22Rv1 (cell line): ENCODE results near the gene ADAM30.

Experiments
- H3K27ac ChIP-seq: fragments of 450-650 bp; 2 replicates; pipeline ENCODE4 v1.5.1; 2017
- ZFX ChIP-seq: fragments of 450-650 bp; IDR thresholded peaks from 2 replicates; pipeline ENCODE4 v1.6.1; 2017; ENCODE audit warnings: antibody characterized with exemption, borderline replicate concordance
- TF ChIP-seq, protein P1 (sequence below): fragments of 450-650 bp; IDR thresholded peaks from 2 replicates; pipeline ENCODE4 v1.5.1; 2017; ENCODE audit warnings: mild to moderate bottlenecking

Gene ADAM30

GRCh38 chr1:119908661-119909060, 12.3 kb upstream of the ADAM30 start:
- TF ChIP-seq, protein P1, sequence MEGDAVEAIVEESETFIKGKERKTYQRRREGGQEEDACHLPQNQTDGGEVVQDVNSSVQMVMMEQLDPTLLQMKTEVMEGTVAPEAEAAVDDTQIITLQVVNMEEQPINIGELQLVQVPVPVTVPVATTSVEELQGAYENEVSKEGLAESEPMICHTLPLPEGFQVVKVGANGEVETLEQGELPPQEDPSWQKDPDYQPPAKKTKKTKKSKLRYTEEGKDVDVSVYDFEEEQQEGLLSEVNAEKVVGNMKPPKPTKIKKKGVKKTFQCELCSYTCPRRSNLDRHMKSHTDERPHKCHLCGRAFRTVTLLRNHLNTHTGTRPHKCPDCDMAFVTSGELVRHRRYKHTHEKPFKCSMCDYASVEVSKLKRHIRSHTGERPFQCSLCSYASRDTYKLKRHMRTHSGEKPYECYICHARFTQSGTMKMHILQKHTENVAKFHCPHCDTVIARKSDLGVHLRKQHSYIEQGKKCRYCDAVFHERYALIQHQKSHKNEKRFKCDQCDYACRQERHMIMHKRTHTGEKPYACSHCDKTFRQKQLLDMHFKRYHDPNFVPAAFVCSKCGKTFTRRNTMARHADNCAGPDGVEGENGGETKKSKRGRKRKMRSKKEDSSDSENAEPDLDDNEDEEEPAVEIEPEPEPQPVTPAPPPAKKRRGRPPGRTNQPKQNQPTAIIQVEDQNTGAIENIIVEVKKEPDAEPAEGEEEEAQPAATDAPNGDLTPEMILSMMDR = no peak
- no peak for TF ChIP-seq ZFX
- H3K27ac ChIP-seq = no peak overlapping the region

- no peak overlapping the region for H3K27ac ChIP-seq
- TF ChIP-seq, protein P1 = no peak
- no peak for TF ChIP-seq ZFX
Observed at GRCh38 chr1:119906927-119907652, 10.8 kb upstream of the ADAM30 start.

- H3K27ac ChIP-seq = no peak overlapping the region
- TF ChIP-seq, protein P1 = no peak
- no peak for TF ChIP-seq ZFX
Observed at GRCh38 chr1:119903443-119903835, 7.1 kb upstream of the ADAM30 start.

DNA sequence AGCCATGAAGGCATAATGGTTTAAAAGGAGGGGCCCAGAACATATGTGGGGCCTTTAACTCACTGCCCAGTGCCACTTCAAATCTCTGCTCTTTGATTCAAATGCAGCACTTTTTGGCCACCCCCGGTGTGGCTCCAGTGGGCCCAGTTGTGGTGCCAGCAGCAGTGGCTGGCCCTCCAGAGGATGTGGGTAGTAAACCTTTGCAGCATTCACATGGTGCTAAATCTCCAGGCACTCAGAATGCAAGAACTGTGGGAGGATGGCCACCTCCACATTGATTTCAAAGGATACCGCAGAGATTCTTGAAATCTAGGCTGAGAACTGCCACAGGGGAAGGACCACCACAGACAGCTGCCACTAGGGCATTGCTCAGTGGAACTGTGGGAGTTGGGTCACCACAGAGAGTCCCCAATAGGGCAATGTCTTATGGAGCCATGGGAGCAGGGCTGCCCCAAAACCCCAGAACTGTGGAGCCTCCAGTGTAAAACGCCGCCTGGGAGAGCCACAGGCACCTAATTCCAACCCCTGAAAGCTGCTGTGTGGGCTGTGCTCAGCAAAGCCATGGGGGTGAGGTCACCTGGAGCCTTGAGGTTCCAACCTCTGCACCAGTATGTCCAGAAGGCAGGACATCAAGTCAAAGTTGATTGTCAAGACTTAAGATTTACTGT, 6.6 kb upstream of the ADAM30 start:
- no peak overlapping the region for H3K27ac ChIP-seq
- TF ChIP-seq ZFX = no peak

DNA sequence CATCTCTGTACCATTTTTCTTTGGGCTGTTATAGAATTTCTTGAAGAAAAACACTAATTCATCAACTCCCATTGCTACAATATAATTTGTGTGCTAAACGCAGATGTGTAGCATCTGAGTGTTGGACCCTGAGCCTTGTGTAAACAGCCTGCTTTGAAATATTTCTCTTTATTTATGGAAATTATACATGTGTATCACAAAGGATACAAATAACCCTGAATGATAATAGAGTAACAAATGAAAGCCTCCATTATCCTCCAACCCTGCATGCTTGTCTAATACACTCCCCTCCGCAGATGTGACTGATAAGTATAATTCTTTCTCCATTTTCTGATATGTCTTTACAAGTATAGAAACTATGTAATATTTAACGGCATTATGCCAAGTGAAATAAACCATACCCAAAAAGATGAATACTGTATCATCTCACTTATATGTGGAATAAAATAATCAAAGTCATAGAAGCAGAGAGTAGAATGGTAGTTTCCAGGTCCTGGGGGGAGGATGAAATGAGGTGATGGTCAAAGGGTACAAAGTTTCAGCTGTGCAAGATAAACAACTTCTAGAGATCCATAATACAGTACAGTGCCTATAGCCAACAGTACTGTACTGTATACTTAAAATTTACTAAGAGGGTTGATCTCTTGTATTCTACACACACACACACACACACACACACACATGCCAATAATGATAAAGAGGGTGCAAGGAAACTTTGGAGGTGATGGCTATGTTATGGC, 2.8 kb upstream of the ADAM30 start:
- no peak overlapping the region for H3K27ac ChIP-seq
- TF ChIP-seq, protein P1 = no peak
- TF ChIP-seq ZFX = no peak

- no peak overlapping the region for H3K27ac ChIP-seq
- TF ChIP-seq, protein P1 = no peak
- TF ChIP-seq ZFX = no peak
Observed at GRCh38 chr1:119898530-119898929, 2.2 kb upstream of the ADAM30 start.

DNA sequence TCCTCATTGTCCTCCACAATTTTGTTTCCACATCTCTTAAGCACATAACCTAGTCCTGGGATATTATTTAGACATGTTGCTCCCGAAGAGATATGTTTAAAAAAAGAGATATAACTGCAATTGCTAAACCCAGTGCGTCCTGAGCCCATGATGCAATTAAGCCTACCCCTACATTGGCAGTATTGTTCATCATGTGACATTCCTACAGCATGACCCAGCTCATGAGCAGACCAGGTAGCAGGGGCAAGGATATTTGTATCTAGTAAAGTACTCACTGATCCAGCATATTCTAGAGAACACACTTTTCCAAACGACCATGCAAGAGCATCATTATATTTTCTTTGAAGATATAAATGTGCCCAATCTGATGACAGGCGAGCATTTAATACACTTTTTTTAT, 1.2 kb downstream of the ADAM30 start:
- no peak overlapping the region for H3K27ac ChIP-seq
- no peak for TF ChIP-seq ZFX
- TF ChIP-seq, protein P1 = no peak
